GM23248 (cell line): ENCODE measurements around the gene DIDO1.

Experiments
- EZH2 ChIP-seq: fragments of 200-600 bp; sonication (generic); IDR thresholded peaks from 2 replicates; pipeline ENCODE4 v1.6.1; 2018; ENCODE audit warnings: antibody characterized with exemption, mild to moderate bottlenecking; ENCODE audit not compliant: insufficient read depth, poor library complexity, severe bottlenecking
- EZH2phosphoT487 ChIP-seq: fragments of 200-600 bp; sonication (generic); IDR thresholded peaks from 2 replicates; pipeline ENCODE4 v1.6.1; 2018; ENCODE audit warnings: antibody characterized with exemption, moderate library complexity, mild to moderate bottlenecking, low read depth; ENCODE audit not compliant: insufficient read depth

- TF ChIP-seq EZH2 (no peak), EZH2phosphoT487 (no peak)
Measured at GRCh38 chr20:62849431-62849830, 76.9 kb downstream of the DIDO1 start.
